Adipocyte (in vitro differentiated cells): Measurements from ENCODE around the gene CCDC154.

Experiments used
- DNase-seq: peaks from one replicate; pipeline ENCODE4 v3.0.0-alpha.2; 2015; ENCODE audit warnings: low read depth
- H3K27me3 ChIP-seq: replicated peaks from 2 replicates; pipeline ENCODE4 v1.7.0; 2013; ENCODE audit warnings: mild to moderate bottlenecking, low read length, moderate library complexity; ENCODE audit not compliant: control insufficient read depth, insufficient read depth
- H3K36me3 ChIP-seq: 2 replicates; pipeline ENCODE4 v1.7.0; 2013; ENCODE audit warnings: low read length, mild to moderate bottlenecking, moderate library complexity; ENCODE audit not compliant: control insufficient read depth, insufficient read depth, severe bottlenecking
- H3K4me1 ChIP-seq: 2 replicates; pipeline ENCODE4 v1.7.0; 2013; ENCODE audit warnings: mild to moderate bottlenecking, low read length, moderate library complexity; ENCODE audit not compliant: control insufficient read depth, insufficient read depth
- H3K4me3 ChIP-seq: 2 replicates; pipeline ENCODE4 v1.7.0; 2013; ENCODE audit warnings: mild to moderate bottlenecking, low read length, moderate library complexity
- H3K9ac ChIP-seq: 2 replicates; pipeline ENCODE4 v1.7.0; 2013; ENCODE audit warnings: mild to moderate bottlenecking, low read length, moderate library complexity
- H3K9me3 ChIP-seq: 2 replicates; pipeline ENCODE4 v1.7.0; 2013; ENCODE audit warnings: mild to moderate bottlenecking, low read length, moderate library complexity; ENCODE audit not compliant: control insufficient read depth

The CCDC154 gene

GRCh38 chr16:1431497-1432270 lies 12.7 kb downstream of the CCDC154 start:
- no peaks in the 10 kb centered on the region for H3K27me3 ChIP-seq
- H3K4me3 ChIP-seq: no peak overlapping the region
- no peaks in the 10 kb centered on the region for H3K4me1 ChIP-seq
- no peaks in the 10 kb centered on the region for H3K36me3 ChIP-seq
- H3K9me3 ChIP-seq: no peaks in the 10 kb centered on the region
- no peak overlapping the region for H3K9ac ChIP-seq
- no peak for DNase-seq

DNA sequence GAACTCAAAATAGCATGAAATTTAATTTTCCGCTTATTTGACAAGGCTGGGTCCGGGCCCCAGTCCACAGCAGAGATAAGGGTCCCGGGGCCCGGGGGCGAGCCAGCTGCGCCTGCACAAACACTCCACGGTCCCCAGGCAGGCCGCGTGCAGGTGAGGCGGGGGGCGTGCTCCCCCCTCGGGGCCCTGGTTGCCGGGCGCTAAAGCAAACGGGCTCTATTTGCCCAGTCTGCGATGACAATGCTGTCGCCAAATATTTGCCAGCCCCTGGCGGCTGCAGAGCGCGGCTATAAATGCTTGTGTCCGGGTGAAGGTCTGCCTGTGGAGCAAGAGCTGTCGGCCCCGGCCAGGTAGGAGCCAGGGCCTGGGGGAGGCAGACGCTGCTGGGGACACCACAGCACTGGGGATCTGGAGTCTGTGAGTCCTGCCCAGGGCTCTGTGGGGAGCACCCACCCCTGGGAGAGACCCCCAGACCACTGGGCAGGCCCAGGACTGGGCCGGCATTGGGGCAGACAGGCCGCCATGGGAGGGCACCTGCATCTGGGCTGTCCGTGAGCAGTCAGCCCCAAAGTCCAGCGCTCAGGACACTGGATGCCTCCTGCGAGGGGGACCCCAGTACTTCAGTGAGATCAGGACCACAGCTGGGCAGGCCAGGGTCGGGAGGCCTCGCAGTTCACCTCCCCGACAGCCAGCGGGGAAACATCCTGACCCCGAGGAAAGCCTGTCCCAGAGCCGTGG lies 13.4 kb downstream of the CCDC154 start, which contains the start of gene PERCC1:
PERCC1 (plus strand) TSS at position 320 of the 738 bp plus-strand sequence. CDS start 1,516 bp downstream, outside the sequence.
- DNase-seq: peak; percentile 50
- H3K9me3 ChIP-seq: no peaks in the 10 kb centered on the region
- H3K4me3 ChIP-seq: no peak within 1 kb of the TSS
- no peaks in the 10 kb centered on the region for H3K36me3 ChIP-seq
- no peaks in the 10 kb centered on the region for H3K27me3 ChIP-seq
- H3K4me1 ChIP-seq: no peaks in the 10 kb centered on the region
- H3K9ac ChIP-seq: no peak within 1 kb of the TSS

DNA sequence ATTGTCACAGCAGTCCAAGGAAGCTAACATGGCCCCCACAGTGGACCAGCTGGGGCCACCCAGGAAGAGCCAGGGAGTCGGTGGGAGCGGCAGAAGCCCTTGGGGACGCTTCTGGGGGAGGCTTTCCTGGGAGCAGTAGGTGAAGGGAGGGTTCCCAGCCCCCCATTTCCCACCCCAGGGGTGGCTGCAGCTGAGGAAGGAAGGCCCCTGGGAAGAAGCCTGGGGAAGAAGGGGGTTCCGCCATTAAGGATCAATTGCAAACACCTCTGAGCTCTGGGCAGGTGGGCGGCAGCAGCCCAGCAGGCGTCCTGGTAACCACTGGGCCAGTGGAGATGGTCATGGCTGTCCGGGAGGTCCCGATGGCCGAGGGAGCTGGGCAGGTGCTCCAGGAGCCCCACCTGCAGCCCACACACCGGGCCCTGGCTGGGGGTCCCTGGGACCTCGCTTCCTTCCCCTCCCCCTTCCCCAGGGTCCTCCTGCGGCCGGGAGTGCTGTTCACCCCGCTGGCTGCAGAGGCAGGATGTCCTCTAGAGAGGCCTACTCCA lies 14.1 kb downstream of the CCDC154 start:
- DNase-seq: no peak
- Histone ChIP-seq H3K4me1 (no peaks in the 10 kb centered on the region), H3K36me3 (no peaks in the 10 kb centered on the region), H3K27me3 (no peaks in the 10 kb centered on the region), H3K9ac (no peak overlapping the region), H3K9me3 (no peaks in the 10 kb centered on the region), H3K4me3 (no peak overlapping the region)

GRCh38 chr16:1429631-1430030 lies 14.7 kb downstream of the CCDC154 start:
- H3K27me3 ChIP-seq: no peaks in the 10 kb centered on the region
- no peak for DNase-seq

GRCh38 chr16:1429012-1429411 lies 15.3 kb downstream of the CCDC154 start:
- Histone ChIP-seq H3K9ac (peak overlapping the region; percentile 8), H3K4me1 (no peaks in the 10 kb centered on the region), H3K27me3 (no peaks in the 10 kb centered on the region), H3K36me3 (no peaks in the 10 kb centered on the region), H3K4me3 (no peak overlapping the region), H3K9me3 (no peaks in the 10 kb centered on the region)
- no peak for DNase-seq

More at GRCh38 chr16:1429631-1430030, 14.7 kb downstream of the CCDC154 start:
- H3K9me3 ChIP-seq: no peaks in the 10 kb centered on the region
- H3K4me1 ChIP-seq: no peaks in the 10 kb centered on the region
- H3K4me3 ChIP-seq: no peak overlapping the region
- no peak overlapping the region for H3K9ac ChIP-seq
- no peaks in the 10 kb centered on the region for H3K36me3 ChIP-seq

- Histone ChIP-seq H3K4me3 (no peak overlapping the region), H3K9me3 (no peaks in the 10 kb centered on the region), H3K27me3 (no peaks in the 10 kb centered on the region), H3K36me3 (no peaks in the 10 kb centered on the region), H3K4me1 (no peaks in the 10 kb centered on the region), H3K9ac (peak overlapping the region; percentile 8)
- DNase-seq: peak; percentile 51
These were observed 15.8 kb downstream of the CCDC154 start for GRCh38 chr16:1428511-1428910.

DNA sequence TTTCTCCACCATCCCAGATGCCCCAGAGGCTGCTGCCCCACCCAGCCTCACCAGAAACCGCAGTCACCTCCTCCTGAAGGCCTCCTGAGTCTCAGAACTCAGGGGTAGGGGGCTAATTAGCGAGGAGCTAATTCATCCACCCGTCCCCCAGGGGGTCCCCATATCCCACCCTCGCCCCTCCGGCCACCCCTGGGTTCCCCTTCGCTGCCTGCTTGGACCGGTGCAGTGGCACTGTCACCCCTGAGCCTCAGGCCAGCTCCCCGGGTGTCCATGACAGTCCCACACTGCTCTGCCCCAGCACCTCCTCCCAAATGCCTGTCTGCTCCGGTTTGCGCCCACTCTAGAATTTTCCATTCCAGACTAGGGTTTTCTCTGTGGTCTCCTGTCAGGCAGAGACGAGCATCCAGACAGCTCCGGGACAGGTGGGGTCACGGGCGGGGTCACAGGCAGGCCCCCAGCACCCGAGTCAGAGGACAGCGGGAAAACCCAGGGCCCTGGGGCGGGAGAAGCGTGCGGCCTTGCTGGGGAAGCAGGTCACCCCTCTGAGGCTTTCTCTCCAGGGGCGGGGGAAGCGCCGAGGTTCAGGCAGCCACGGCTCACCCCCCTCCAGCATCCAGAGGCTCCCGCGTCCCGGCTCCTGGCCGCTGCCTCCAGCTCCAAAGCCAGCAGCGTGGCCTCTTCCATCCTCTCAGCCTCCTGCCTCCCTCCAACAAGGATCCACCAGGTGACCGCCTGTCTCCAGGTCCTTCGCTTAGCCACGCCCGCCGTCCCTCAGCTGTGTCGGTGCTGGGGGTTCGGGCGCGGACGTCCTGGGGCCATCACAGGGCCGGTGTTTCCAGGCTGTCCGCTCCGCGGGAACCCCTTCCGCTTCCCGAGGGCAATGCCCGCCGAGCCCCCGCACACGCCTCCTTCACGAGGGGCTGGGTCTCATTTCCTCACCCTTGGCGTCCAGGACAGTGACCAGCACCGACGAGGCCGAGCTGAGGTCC lies 16.6 kb downstream of the CCDC154 start:
- no peaks in the 10 kb centered on the region for H3K9me3 ChIP-seq
- DNase-seq: no peak
- no peaks in the 10 kb centered on the region for H3K27me3 ChIP-seq
- no peak overlapping the region for H3K4me3 ChIP-seq
- no peak overlapping the region for H3K9ac ChIP-seq
- no peaks in the 10 kb centered on the region for H3K36me3 ChIP-seq
- H3K4me1 ChIP-seq: no peaks in the 10 kb centered on the region

DNA sequence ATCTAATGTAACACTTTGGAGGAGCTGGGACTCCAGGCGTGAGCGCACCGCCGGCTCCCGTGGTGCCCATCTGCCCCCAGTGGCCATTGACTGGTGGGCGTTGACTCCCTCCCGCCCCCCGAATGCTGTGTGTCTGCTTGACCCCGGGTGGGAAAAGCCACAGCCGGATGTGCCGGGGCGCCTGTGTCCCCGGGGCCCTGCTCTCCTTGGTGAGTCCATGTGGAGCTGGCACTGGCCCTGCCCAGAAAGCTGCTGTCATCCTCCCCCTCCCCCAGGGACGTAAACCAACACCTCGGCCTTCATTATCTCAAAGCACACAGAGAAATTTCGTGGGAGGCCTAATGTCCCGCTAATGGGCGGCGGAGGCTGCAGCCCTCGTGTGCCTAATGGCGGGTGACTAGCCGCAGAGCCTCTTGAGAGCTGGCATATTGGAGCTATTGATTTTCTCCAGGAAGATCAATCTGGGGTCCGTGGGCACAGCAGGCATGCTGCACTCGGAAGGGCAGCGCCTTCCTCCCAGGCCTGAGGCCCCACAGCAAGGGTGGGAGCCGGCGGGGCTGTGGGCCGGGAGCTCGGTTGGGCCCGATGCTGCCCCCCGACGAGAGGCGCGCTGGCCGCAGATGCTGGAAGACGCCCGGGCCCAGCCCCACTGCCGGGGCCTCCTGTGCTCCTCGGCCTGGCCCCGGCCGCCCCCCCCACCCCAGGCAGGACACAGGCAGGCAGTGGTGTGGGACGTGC lies 17.5 kb downstream of the CCDC154 start:
- no peak for DNase-seq
- Histone ChIP-seq H3K4me1 (no peaks in the 10 kb centered on the region), H3K4me3 (no peak overlapping the region), H3K9me3 (no peaks in the 10 kb centered on the region), H3K9ac (no peak overlapping the region), H3K36me3 (no peaks in the 10 kb centered on the region), H3K27me3 (no peaks in the 10 kb centered on the region)

DNA sequence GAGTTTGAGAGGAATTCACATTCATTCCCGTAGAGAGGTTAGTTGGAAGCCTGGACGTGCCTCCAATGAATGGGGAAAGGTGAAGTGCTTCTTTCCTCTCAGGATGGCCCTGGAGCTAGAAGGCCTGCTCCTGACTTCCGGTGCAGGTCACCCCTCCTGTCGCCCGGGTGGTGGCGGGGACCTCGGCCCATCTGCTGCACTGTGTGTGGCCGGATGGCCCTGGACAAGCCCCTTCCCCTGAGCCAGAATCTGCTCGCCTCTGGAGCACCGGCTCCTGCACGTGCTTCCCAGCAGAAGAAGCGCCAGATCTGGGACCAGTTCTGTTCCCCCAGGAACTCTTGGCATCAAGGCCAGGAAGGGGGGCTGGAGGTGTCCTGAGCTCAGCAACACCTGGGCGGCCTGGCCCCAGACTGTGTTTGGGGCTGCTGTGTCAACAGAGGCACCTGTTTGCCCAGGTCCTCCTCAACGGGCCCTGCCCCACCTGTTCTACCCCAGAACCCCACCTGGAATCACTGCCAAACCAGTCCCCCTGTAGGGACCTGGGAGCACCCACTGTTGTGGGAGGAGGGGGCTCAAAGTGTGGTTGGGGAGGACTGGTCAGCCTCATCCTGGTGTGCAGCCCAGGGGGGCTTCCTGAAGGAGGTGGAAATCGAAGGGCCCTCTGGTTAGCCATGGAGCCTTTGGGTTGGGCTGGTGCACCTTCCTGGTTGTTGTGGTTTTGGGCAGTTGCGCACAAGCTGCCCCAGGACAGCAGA lies 18.6 kb downstream of the CCDC154 start:
- Histone ChIP-seq H3K36me3 (no peaks in the 10 kb centered on the region), H3K9me3 (no peaks in the 10 kb centered on the region), H3K4me3 (no peak overlapping the region), H3K27me3 (no peaks in the 10 kb centered on the region), H3K9ac (no peak overlapping the region), H3K4me1 (no peaks in the 10 kb centered on the region)
- DNase-seq: no peak

DNA sequence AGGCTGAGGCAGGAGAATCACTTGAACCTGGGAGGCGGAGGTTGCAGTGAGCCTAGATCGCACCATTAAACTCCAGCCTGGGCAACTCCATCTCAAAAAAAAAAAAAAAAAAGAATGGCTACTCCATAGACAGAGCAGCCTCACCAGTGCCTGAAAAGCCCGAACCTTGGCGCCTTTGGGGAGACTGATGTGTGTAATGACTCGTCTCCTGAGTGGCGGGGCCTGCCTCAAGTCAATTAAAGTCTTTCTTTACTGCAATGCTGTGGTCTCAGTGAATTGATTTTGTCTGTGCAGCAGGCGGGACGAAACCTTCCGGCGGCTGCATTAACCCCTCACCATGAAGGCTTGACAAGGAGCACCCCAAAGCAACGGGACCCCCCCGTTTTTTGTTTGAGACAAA lies 20.3 kb downstream of the CCDC154 start:
- Histone ChIP-seq H3K27me3 (no peaks in the 10 kb centered on the region), H3K9ac (no peak overlapping the region), H3K4me3 (no peak overlapping the region), H3K36me3 (no peaks in the 10 kb centered on the region), H3K4me1 (peaks cover 6% of the 10 kb centered on the region), H3K9me3 (no peaks in the 10 kb centered on the region)
- DNase-seq: no peak
